D341Med (cell line): ENCODE data around the gene TRPM3.

Experiments
- DNase-seq: peaks from one replicate; pipeline ENCODE4 v3.0.0; 2012; ENCODE audit warnings: low spot score

The TRPM3 gene

GRCh38 chr9:71097671-71098070 is 23.8 kb downstream of the TRPM3 start:
- DNase-seq: no peak

GRCh38 chr9:71096421-71097108 is 24.9 kb downstream of the TRPM3 start:
- DNase-seq: no peak

- no peak for DNase-seq
These were observed 26.6 kb downstream of the TRPM3 start for GRCh38 chr9:71094708-71095251.

DNA sequence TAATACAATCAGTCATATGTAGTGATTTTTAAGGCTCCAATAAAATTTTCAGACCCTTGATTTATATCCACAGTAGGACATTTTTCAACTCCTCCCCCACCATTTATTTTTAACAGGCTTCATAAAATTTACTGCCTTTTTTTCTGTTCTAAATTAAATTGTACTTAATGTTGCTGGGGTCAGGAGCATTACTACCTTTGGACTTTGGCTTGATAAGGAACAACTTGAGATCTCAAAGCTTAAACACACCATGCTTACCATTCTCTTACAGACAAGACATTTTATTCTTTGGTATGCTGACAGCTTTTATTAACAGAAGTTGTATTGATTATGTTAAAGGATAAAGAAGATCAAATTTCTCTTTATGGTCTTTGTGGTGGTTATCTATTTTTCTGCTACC is 30.5 kb downstream of the TRPM3 start:
- no peak for DNase-seq

DNA sequence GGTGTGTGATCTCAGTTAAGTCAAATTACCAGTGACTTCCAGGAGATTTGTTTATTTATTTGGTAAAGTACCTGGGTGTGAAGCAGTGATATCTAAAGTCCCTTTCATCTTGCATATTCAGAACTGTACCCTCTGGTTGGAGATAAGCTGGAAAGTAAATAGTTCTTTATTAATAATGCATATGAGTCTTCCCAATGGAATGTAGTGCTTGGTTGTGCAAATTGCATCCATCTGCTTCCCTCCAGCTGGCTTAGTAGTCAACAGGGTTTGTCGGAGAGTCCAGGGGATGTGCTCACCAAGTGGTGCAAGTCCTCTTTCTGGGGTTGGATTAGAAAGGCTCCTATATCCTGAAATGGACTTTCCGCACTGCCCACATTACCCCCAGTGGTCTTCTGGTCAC is 42.0 kb downstream of the TRPM3 start:
- no peak for DNase-seq

- no peak for DNase-seq
These were observed 45.3 kb downstream of the TRPM3 start for GRCh38 chr9:71076096-71076495.

DNA sequence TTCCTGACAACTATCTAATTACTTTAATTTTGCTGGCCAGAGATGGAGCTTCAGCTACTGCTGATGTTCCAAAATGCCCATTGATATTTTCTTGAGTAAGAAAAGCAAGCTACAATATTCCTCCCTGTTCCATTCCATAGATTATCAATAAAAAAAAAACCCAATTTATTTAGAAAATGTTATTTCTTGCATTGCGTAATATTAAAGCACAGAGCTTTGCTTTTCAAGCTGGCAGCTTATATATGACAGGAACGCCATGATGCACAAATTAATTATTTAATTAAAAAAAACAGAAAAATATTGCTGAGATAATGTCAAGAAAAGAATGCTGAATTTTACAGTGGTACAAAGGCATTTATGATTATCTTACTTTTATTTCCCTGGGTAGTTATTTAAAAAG is 47.9 kb downstream of the TRPM3 start:
- DNase-seq: no peak

DNA sequence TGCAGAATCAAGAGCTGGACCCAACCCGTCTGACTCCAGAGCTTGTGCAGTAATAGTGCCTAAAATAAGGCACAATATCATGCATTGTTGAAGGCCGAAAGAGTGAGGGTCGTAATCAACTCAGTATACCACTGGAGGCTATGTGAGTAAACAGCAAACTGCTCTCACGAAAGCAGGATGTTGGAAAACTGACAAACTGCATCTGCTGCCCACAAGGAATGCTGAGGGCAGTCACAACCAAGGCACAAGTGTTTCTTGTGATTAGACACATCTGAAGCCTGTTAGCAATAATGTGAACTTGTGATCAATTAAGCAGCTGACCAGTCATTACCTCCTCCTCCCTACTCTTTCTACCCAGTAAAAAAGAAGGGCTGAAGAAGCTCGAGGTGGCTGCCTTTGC is 48.8 kb downstream of the TRPM3 start:
- DNase-seq: no peak

GRCh38 chr9:71071633-71072032 is 49.8 kb downstream of the TRPM3 start:
- no peak for DNase-seq

- no peak for DNase-seq
These were observed 62.8 kb downstream of the TRPM3 start for GRCh38 chr9:71058660-71059059.

DNA sequence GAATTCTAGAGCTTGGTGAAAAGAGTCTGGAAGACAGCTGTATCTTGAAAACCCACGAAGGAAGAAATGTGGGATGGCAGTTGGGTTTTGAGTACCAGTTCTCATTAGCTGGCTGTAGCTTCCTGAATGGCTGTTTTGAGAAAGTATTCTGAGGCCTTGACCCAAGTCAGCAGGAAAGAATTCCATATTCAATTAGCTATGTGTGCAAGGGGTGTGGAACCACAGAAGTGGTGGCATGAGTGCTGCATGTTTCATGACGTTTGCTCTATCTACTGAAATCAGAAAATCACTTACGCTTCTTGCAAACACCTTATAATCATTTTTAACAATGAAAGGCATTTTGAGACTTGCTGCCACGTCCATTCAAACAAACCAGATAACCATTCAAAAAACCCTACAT is 69.1 kb downstream of the TRPM3 start:
- DNase-seq: no peak

DNA sequence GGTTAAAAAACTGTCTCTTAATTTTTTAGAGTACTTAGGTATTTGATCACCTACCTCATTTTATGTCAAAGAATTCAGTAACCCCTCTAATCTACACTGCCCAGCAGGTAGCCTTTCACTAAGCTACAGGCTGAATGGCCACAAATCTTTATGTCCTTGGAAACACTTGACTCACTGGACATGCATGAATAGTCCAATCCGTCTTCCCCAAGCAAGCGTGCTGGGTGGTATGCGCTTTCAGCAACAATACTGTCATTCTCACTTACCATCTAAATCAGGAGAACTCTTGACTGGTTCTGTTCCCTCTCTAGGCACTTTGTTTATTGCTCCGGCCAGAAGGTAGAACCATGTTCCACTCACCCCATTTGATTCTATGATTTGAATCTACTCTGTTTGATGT is 73.1 kb downstream of the TRPM3 start:
- DNase-seq: no peak

- no peak for DNase-seq
These were observed 78.9 kb downstream of the TRPM3 start for GRCh38 chr9:71042448-71042990.

DNA sequence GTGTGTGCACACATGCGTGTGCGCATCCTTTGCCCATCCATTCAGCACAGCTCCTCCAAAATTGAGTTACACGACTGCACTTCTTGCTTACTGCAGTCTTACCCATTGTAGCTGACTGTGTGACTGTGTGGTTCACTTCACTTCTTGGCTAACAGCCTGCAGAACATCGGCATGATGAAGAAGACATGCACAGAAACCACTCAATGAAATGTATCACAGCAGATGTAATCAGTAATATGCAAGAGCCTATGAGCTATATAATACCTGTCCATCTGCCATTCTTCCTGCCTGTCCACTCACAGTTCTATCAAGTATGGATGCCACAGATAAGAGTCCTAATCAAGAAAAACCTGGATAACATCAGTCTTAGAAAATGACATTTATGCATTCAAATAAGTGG is 83.9 kb downstream of the TRPM3 start:
- no peak for DNase-seq

- DNase-seq: peak; percentile 37
These were observed 84.9 kb downstream of the TRPM3 start for GRCh38 chr9:71036501-71036900.

DNA sequence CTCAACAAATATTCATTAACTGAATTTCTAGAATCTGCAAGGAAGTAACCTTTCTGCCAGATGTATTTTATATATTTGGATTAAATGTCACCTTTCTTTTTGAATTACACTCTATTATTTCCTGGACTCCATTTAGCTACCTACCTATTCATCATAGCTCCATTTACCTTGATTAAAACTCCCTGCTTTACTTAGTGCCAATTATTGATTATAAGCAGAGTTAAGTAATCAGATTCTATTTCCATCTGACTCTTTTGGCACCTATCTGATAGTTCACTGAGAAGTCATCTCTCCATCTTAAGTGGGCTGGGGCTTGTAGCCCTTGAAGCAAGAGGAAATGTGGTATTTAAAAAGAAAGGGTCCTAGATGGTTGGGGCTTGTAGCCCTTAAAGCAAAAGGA is 88.6 kb downstream of the TRPM3 start:
- DNase-seq: no peak

GRCh38 chr9:71025728-71026127 is 95.7 kb downstream of the TRPM3 start:
- no peak for DNase-seq

DNA sequence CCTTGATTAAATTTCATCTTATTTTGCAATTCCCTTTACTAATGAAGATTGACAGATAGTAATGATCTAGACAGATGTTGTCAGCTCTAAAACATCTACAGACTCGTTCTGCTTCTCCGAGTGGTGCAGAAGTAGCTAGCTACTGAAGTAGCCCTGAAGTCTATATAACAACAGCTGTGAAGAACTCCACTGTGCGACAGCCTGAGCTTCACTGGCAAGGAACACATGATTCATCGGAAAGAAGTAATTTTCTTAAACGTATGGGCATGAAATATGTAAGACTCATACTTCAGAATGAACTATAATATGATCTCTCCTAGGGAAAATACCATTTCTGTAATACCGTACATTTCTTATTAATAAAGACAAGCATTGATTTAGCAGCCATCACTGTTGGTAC is 96.2 kb downstream of the TRPM3 start:
- no peak for DNase-seq

- DNase-seq: no peak
These were observed 111.2 kb downstream of the TRPM3 start for GRCh38 chr9:71010258-71010657.

- DNase-seq: no peak
These were observed 116.0 kb downstream of the TRPM3 start for GRCh38 chr9:71005456-71005855.

DNA sequence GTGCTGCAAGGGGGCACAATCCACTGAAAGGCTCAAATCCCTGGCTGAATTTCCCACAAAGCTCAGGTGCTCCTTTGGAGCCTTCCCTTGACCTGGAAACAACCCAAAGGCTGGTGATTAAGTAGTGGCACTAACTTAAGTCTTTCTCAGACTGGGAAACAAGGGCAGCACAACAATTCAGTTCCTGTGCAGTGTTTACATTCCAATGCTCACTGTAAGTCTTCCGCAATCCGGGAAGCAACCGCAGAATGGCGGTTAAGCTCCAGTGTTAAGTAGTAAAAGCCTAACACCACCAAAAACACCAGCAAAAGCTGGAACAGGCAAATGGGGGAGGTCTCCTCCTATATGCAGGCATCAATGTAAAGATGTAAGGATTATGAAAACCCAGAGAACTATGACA is 117.2 kb downstream of the TRPM3 start:
- DNase-seq: no peak

DNA sequence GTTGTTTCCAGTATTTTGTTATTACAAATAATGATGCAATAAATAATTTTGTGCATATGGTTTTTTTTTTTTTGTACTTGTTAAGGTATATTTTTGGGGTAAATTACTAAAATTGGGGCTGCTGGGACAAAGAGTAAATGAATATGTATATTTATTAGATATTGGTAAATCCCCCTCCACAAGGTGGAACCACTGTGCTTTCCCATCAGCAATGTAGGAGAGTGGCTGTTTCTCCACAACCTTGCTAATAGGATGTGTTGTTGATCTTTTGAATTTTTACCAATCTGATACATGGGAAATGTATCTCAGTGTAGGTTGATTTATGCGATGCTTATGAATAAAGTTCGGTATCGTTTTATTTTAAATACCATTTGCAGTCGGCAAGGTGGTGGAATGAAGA is 118.1 kb downstream of the TRPM3 start:
- DNase-seq: no peak

DNA sequence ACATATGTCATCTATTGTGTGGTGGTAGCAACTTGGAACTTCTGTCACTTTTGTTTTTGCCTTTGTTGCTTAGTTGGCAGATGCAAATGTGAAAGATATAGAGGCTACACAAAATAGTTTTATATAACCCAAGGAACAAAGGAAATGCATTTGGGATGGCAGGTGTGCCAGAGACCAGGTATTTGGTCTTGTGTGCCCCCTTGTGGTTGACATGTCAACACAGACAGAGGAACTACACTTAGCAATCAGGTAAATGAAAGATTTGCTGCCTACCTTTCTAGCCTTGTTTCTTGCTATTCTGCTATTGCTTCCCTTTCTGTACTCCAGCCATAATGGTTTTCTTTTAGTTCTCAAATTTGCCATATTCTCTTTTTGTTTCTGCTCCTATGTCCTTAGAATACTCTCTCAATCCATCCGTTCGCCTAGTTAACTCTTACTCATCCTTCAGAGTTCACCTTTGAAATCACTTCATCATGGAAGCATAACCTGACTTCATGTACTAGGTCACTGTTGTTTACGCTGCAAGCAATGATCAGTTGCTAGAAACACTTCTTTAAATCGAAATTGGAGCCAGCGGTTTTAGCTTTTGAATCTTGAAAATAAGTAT is 119.5 kb downstream of the TRPM3 start:
- DNase-seq: peak; percentile 47

DNA sequence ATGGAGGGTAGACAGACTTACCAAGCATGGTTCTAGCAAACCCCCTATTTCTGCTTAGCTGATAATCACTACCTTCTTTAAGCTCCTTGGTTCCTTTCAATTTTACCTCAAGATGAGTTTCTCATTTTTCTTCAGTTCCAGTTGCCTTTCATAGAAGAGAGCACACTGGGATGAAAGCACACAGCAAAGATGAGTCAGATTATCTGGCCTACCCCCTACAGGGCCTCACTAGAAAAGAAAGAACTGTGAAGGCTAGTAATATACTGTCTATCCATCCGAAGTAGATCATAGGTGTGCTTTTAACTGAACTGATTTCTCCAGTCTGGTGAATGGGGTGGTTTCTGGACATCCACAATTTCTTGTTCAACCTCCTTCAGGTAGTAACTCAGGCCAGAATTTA is 122.5 kb downstream of the TRPM3 start:
- no peak for DNase-seq
